ENCODE results near the gene TCP10L. TPM values are rescaled to one million over a fixed set of nuclear protein-coding genes. Genes with fewer than 3 reads are reported as not detected.

TCP10L gene
- total RNA-seq, 1 experiment from 2014 or later: 1.2 TPM

DNA sequence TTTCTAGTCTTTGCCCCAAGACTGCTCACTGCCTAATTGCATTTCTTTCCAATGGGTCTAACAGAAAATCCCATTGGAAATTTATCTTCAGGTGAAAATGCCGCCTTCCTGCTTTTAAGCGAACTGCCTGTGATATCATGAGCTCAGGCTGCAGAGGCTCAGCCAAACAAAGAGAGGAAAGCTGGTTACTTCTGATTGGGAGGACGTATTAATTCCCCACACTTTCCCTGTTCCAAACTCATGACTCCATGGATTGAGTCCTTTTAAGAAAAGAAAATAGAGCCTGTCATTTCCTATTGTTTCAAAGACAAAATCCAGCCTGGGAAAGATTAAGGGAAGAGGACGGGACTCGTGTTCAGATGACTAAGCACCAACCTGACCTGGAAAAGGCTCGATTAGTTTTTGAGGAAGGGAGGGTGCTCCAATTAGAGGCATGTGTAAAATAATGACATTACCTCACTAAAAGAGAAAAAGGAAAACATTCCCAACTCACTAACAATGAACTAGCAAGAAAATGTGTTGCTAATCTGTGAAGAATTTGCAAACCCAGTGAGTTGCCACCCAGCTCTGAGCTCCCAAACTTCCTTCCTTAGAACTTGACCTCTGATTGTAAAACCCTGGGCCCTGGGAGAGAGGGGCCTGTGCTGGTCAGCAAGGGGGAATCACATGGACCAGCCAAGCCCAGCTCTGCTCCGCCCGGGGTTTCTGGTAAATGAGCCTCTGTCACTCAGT, 61.2 kb downstream of the TCP10L start (continued):
- TF ChIP-seq ZNF532 (CRISPR knock-in tag; IDR thresholded peaks at IDR 0.05; ENCODE audit: borderline replicate concordance) (no peak), ZNF416 (CRISPR knock-in tag; IDR thresholded peaks at IDR 0.05) (no peak)
- TF ChIP-seq, protein P1, sequence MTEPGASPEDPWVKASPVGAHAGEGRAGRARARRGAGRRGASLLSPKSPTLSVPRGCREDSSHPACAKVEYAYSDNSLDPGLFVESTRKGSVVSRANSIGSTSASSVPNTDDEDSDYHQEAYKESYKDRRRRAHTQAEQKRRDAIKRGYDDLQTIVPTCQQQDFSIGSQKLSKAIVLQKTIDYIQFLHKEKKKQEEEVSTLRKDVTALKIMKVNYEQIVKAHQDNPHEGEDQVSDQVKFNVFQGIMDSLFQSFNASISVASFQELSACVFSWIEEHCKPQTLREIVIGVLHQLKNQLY (CRISPR knock-in tag; IDR thresholded peaks at IDR 0.05): no peak

Other genes starting within 250 kb of the TCP10L start
- 28.0 to 38.7 TPM (median 29.5 TPM) in 3 replicates for gene URB1, start 192.5 kb downstream of the TCP10L start, total RNA-seq (2021)
- gene EVA1C, start 172.8 kb downstream of the TCP10L start, total RNA-seq (2021): 2.3 to 3.6 TPM (median 3.1 TPM) in 3 replicates
- 80.3 to 98.1 TPM (median 85.1 TPM) in 3 replicates for gene CFAP298, start 26.9 kb upstream of the TCP10L start, total RNA-seq (2021)
- 4.2 to 6.3 TPM (median 6.1 TPM) in 3 replicates for gene SYNJ1, start 142.5 kb upstream of the TCP10L start, total RNA-seq (2021)
- gene PAXBP1, start 186.2 kb upstream of the TCP10L start, total RNA-seq (2021): 69.1 to 75.6 TPM (median 72.0 TPM) in 3 replicates

Data from WTC11 (cell line).